GM23338 (cell line): ENCODE measurements around the gene CD46. TPM values are rescaled to one million over a fixed set of nuclear protein-coding genes. Genes with fewer than 3 reads are reported as not detected.

ENCODE experiments used
- ATAC-seq: fragments of 200-7000 bp; cut with Tn5 transposase; 3 replicates; pipeline ENCODE4 v1.9.1; 2020
- DNase-seq: peaks from one replicate; pipeline ENCODE4 v3.0.0-alpha.2; 2015; ENCODE audit warnings: low spot score
- H2AFZ ChIP-seq: fragments of 200-600 bp; sonication (generic); 2 replicates; pipeline ENCODE4 v1.8.0; 2016; ENCODE audit warnings: antibody characterized with exemption, mild to moderate bottlenecking, moderate library complexity
- H3F3A ChIP-seq: fragments of 200-600 bp; sonication (generic); replicated peaks from 2 replicates; pipeline ENCODE4 v1.8.0; 2017; ENCODE audit warnings: antibody characterized with exemption, mixed run types, low read depth
- H3K27ac ChIP-seq: fragments of 200-600 bp; sonication (generic); 2 replicates; pipeline ENCODE4 v1.6.1; 2016; ENCODE audit warnings: low read depth
- H3K27me3 ChIP-seq: fragments of 200-600 bp; sonication (generic); 2 replicates; pipeline ENCODE4 v1.8.0; 2016; ENCODE audit warnings: mild to moderate bottlenecking, mixed run types, moderate library complexity; ENCODE audit not compliant: insufficient read depth
- H3K36me3 ChIP-seq: fragments of 200-600 bp; sonication (generic); 2 replicates; pipeline ENCODE4 v1.8.0; 2016; ENCODE audit warnings: mild to moderate bottlenecking; ENCODE audit not compliant: insufficient read depth
- H3K4me1 ChIP-seq: fragments of 200-600 bp; sonication (generic); 2 replicates; pipeline ENCODE4 v1.8.0; 2016; ENCODE audit warnings: mild to moderate bottlenecking, moderate library complexity; ENCODE audit not compliant: insufficient read depth
- H3K4me2 ChIP-seq: fragments of 200-600 bp; sonication (generic); 2 replicates; pipeline ENCODE4 v1.7.1; 2017; ENCODE audit warnings: mixed run types
- H3K4me3 ChIP-seq: fragments of 200-600 bp; sonication (generic); 2 replicates; pipeline ENCODE4 v1.6.1; 2016; ENCODE audit warnings: mixed run types
- H3K79me2 ChIP-seq: fragments of 200-600 bp; sonication (generic); replicated peaks from 2 replicates; pipeline ENCODE4 v1.8.0; 2017; ENCODE audit warnings: mild to moderate bottlenecking; ENCODE audit not compliant: insufficient read depth
- H3K9me2 ChIP-seq: fragments of 200-600 bp; sonication (generic); 2 replicates; pipeline ENCODE4 v1.8.0; 2017; ENCODE audit not compliant: insufficient read depth
- H4K20me1 ChIP-seq: fragments of 200-600 bp; sonication (generic); replicated peaks from 2 replicates; pipeline ENCODE4 v1.8.0; 2017; ENCODE audit warnings: mild to moderate bottlenecking; ENCODE audit not compliant: insufficient read depth
- H3K27ac Mint-ChIP-seq: 2 replicates; pipeline ENCODE4 v1.8.0; 2020; ENCODE audit warnings: inconsistent platforms, mild to moderate bottlenecking, moderate library complexity, mixed read lengths
- H3K27me3 Mint-ChIP-seq: 3 replicates; pipeline ENCODE4 v1.8.0; 2022; ENCODE audit warnings: low read depth, mild to moderate bottlenecking, moderate library complexity, mixed read lengths, inconsistent platforms; ENCODE audit not compliant: insufficient read depth, poor library complexity
- H3K36me3 Mint-ChIP-seq: 3 replicates; pipeline ENCODE4 v1.8.0; 2021; ENCODE audit warnings: low read depth, mild to moderate bottlenecking, inconsistent platforms, moderate library complexity, mixed read lengths
- H3K4me1 Mint-ChIP-seq: 3 replicates; pipeline ENCODE4 v1.8.0; 2020; ENCODE audit warnings: mild to moderate bottlenecking, inconsistent platforms, mixed read lengths
- H3K4me3 Mint-ChIP-seq: 3 replicates; pipeline ENCODE4 v1.8.0; 2021; ENCODE audit warnings: moderate library complexity, mild to moderate bottlenecking, inconsistent platforms, mixed read lengths
- H3K9me3 Mint-ChIP-seq: 3 replicates; pipeline ENCODE4 v1.8.0; 2020; ENCODE audit warnings: moderate library complexity, mild to moderate bottlenecking, inconsistent platforms, mixed read lengths
- CREB1 ChIP-seq: fragments of 250-450 bp; sonication (Bioruptor Pico); IDR thresholded peaks from 2 replicates; pipeline ENCODE4 v1.5.0; 2020; ENCODE audit warnings: low read depth, mild to moderate bottlenecking, moderate library complexity
- CTCF ChIP-seq, 2 experiments: fragments of 200-600 bp in 1 of 2; sonication (generic) in 1 of 2; conservative IDR thresholded peaks; 2 replicates each; pipeline versions ENCODE4 v1.5.1 to v1.6.1; 2016 to 2017; ENCODE audit warnings: antibody characterized with exemption in 2 of 2, low read depth in 2 of 2, mild to moderate bottlenecking in 2 of 2, moderate library complexity in 1 of 2
- ETS1 ChIP-seq: IDR thresholded peaks from 2 replicates; pipeline ENCODE4 v1.6.1; 2016; ENCODE audit warnings: antibody characterized with exemption
- EZH2 ChIP-seq: fragments of 200-600 bp; sonication (generic); IDR thresholded peaks from one replicate; pipeline ENCODE4 v1.8.0; 2017; ENCODE audit warnings: antibody characterized with exemption, mild to moderate bottlenecking, low read depth; ENCODE audit not compliant: unreplicated experiment
- EZH2phosphoT487 ChIP-seq: fragments of 200-600 bp; sonication (generic); IDR thresholded peaks from one replicate; pipeline ENCODE4 v1.8.1; 2018; ENCODE audit warnings: antibody characterized with exemption; ENCODE audit not compliant: unreplicated experiment
- JUNB ChIP-seq: IDR thresholded peaks from one replicate; pipeline ENCODE4 v1.6.1; 2016; ENCODE audit warnings: antibody characterized with exemption; ENCODE audit not compliant: unreplicated experiment
- NANOG ChIP-seq: IDR thresholded peaks from 2 replicates; pipeline ENCODE4 v1.6.1; 2016; ENCODE audit warnings: antibody characterized with exemption, borderline replicate concordance
- POLR2AphosphoS5 ChIP-seq: IDR thresholded peaks from 2 replicates; pipeline ENCODE4 v1.6.1; 2016; ENCODE audit warnings: antibody characterized with exemption, low read depth
- REST ChIP-seq: IDR thresholded peaks from one replicate; pipeline ENCODE4 v1.6.1; 2018; ENCODE audit warnings: antibody characterized with exemption; ENCODE audit not compliant: unreplicated experiment
- STAT1 ChIP-seq: IDR thresholded peaks from one replicate; pipeline ENCODE4 v1.6.1; 2016; ENCODE audit warnings: antibody characterized with exemption; ENCODE audit not compliant: unreplicated experiment
- ZNF114 ChIP-seq: fragments of 250-450 bp; sonication (Bioruptor Pico); IDR thresholded peaks from 2 replicates; pipeline ENCODE4 v1.5.0; 2020; ENCODE audit warnings: mild to moderate bottlenecking, moderate library complexity
- ZNF331 ChIP-seq: fragments of 250-450 bp; sonication (Bioruptor Pico); IDR thresholded peaks from 2 replicates; pipeline ENCODE4 v1.5.0; 2020; ENCODE audit warnings: low read depth, mild to moderate bottlenecking, moderate library complexity
- ZNF462 ChIP-seq: fragments of 250-450 bp; sonication (Bioruptor Pico); IDR thresholded peaks from 2 replicates; pipeline ENCODE4 v1.5.0; 2020; ENCODE audit warnings: mild to moderate bottlenecking, moderate library complexity
- polyA plus RNA-seq: library from polyadenylated mRNA; unstranded; fragments of >200 nt; fragmentation: Nextera tagmentation; extraction: Ambion mirVana; gene quantifications from 2 replicates; pipeline ENCODE4 v1.2.1, GENCODE V29; 2016
- total RNA-seq: library from RNA; depleted of rRNA; stranded (reverse); fragments of >200 nt; shearing (Covaris generic); gene quantifications from 2 replicates; pipeline ENCODE4 v1.2.3, GENCODE V29; 2014

CD46 gene
- total and polyA plus RNA-seq, 2 experiments from 2014 or later = 199 to 209 TPM

- Mint-ChIP-seq H3K9me3 (no peaks in the 10 kb centered on the region), H3K4me1 (peaks cover 2% of the 10 kb centered on the region; the same call in 1 of the 3 replicates), H3K27ac (no peak overlapping the region), H3K36me3 (no peaks in the 10 kb centered on the region), H3K27me3 (peaks cover 5% of the 10 kb centered on the region), H3K4me3 (no peak overlapping the region)
- H4K20me1 ChIP-seq = no peaks in the 10 kb centered on the region
- no peak overlapping the region for H3K27ac ChIP-seq
- H3F3A ChIP-seq = no peaks in the 10 kb centered on the region
- DNase-seq = no peak
- TF ChIP-seq NANOG (no peak), POLR2AphosphoS5 (no peak), STAT1 (no peak), JUNB (no peak), EZH2 (no peak), ETS1 (no peak), ZNF114 (CRISPR knock-in tag) (no peak), ZNF331 (CRISPR knock-in tag) (no peak), CREB1 (no peak), EZH2phosphoT487 (no peak), ZNF462 (no peak), REST (no peak), CTCF (conservative IDR thresholded peaks at IDR 0.05; ENCODE audit: low read depth in 2 of 2) (no peak)
- no peak for ATAC-seq
- H2AFZ ChIP-seq = no peak overlapping the region
- H3K79me2 ChIP-seq = no peaks in the 10 kb centered on the region
- no peak overlapping the region for H3K4me2 ChIP-seq
- H3K4me1 ChIP-seq = no peaks in the 10 kb centered on the region
- H3K9me2 ChIP-seq = 0 out of 2 replicates have a peak, but pooled peaks cover 6% of the 10 kb centered on the region
- no peaks in the 10 kb centered on the region for H3K36me3 ChIP-seq
- no peak overlapping the region for H3K4me3 ChIP-seq
- no peaks in the 10 kb centered on the region for H3K27me3 ChIP-seq
Observed at GRCh38 chr1:207832796-207833195, 80.9 kb downstream of the CD46 start.
